Mucosa of stomach (tissue), 1 donor: Measurements from ENCODE around the gene INTS2.
A peak's percentile ranks its signal among the peaks of the same experiment; 100 is the strongest.

Experiments
- H3K27me3 ChIP-seq: one replicate; pipeline ENCODE4 v1.7.0; 2013; ENCODE audit warnings: mild to moderate bottlenecking, low read length; ENCODE audit not compliant: control insufficient read depth, insufficient read depth
- H3K36me3 ChIP-seq: one replicate; pipeline ENCODE4 v1.7.0; 2013; ENCODE audit warnings: low read length; ENCODE audit not compliant: control insufficient read depth, insufficient read depth
- H3K4me1 ChIP-seq: one replicate; pipeline ENCODE4 v1.7.0; 2013; ENCODE audit warnings: mild to moderate bottlenecking, low read length; ENCODE audit not compliant: control insufficient read depth, insufficient read depth
- H3K4me3 ChIP-seq: one replicate; pipeline ENCODE4 v1.7.0; 2013; ENCODE audit warnings: low read length
- H3K9ac ChIP-seq: one replicate; pipeline ENCODE4 v1.7.0; 2013; ENCODE audit warnings: mild to moderate bottlenecking, low read length, moderate library complexity
- H3K9me3 ChIP-seq: one replicate; pipeline ENCODE4 v1.7.0; 2013; ENCODE audit warnings: mild to moderate bottlenecking, low read length, moderate library complexity; ENCODE audit not compliant: control insufficient read depth
- donor health status: Pancreatic carcinoma.

Gene INTS2, protein sequence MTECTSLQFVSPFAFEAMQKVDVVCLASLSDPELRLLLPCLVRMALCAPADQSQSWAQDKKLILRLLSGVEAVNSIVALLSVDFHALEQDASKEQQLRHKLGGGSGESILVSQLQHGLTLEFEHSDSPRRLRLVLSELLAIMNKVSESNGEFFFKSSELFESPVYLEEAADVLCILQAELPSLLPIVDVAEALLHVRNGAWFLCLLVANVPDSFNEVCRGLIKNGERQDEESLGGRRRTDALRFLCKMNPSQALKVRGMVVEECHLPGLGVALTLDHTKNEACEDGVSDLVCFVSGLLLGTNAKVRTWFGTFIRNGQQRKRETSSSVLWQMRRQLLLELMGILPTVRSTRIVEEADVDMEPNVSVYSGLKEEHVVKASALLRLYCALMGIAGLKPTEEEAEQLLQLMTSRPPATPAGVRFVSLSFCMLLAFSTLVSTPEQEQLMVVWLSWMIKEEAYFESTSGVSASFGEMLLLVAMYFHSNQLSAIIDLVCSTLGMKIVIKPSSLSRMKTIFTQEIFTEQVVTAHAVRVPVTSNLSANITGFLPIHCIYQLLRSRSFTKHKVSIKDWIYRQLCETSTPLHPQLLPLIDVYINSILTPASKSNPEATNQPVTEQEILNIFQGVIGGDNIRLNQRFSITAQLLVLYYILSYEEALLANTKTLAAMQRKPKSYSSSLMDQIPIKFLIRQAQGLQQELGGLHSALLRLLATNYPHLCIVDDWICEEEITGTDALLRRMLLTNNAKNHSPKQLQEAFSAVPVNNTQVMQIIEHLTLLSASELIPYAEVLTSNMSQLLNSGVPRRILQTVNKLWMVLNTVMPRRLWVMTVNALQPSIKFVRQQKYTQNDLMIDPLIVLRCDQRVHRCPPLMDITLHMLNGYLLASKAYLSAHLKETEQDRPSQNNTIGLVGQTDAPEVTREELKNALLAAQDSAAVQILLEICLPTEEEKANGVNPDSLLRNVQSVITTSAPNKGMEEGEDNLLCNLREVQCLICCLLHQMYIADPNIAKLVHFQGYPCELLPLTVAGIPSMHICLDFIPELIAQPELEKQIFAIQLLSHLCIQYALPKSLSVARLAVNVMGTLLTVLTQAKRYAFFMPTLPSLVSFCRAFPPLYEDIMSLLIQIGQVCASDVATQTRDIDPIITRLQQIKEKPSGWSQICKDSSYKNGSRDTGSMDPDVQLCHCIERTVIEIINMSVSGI

DNA sequence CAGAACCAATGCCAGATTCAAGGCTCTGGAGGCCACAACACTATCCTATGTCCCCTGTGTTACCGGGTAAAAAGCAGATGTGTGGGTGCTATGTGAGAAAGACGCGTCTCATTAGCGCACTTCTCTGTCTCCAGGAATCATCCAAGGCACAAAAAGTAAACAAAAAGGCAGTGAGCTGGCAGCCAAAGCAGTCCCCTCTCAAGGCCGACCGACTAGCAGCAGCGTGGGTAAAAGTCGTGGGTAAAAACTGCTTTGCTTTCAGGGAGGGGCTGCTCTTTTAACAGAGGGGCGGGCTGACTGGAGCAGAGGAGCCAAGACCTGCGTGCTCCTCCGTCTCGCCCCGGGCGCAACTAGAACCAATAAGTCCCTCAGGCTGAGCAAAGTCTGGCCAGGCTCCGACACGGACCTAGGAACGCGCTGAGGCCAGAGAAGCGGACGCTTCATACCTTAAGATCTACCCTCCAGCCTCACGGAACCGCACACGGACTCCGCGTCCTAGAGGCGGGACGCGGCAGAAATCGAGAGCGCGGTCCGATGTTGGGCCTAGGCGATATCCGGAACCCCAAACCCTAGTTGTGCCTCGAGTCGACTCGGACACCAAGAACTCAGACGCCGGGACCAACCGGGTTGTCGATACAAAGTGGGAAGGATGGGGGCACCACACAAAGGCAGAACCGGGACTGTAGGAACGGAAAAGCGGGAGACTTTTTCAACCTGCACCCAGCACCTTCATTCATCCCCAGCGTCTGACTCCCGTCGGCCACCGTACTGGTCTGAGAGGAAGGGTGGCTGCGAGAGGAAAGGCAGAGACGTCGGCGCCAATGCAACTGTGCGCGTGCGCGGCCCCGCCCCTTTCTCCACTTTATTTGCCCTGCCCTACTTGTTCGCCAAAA, at the start of gene INTS2:
TSS of gene INTS2 (minus strand) at position 775 of the 893 bp plus-strand sequence. CDS start 1,338 bp downstream, outside the sequence.
- H3K27me3 ChIP-seq, result no peaks in the 10 kb centered on the region
- peak within 1 kb of the TSS; percentile 99 for H3K9ac ChIP-seq
- H3K36me3 ChIP-seq, result no peaks in the 10 kb centered on the region
- H3K4me3 ChIP-seq, result peak within 1 kb of the TSS; percentile 100
- no peaks in the 10 kb centered on the region for H3K9me3 ChIP-seq
- H3K4me1 ChIP-seq, result peaks cover 12% of the 10 kb centered on the region

DNA sequence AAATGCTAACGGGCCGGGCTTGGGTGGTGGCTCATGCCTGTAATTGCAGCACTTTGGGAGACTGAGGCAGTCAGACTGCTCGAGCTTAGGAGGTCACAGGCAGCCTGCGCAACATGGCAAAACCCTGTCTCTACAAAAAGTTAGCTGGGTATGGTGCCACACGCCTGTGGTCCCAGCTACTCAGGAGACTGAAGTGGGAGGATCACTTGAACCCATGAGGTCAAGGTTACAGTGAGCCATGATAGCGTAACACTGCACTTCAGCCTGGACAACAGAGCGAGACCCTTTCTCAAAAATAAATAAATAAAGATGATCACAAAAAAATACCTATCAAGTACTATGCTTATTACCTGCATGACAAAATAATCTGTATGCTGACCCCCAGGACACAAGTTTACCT, 46.3 kb upstream of the INTS2 start:
- H3K9me3 ChIP-seq, result no peaks in the 10 kb centered on the region
- no peaks in the 10 kb centered on the region for H3K36me3 ChIP-seq
- no peaks in the 10 kb centered on the region for H3K4me1 ChIP-seq
- no peak overlapping the region for H3K9ac ChIP-seq
- no peaks in the 10 kb centered on the region for H3K27me3 ChIP-seq
- H3K4me3 ChIP-seq, result no peak overlapping the region

DNA sequence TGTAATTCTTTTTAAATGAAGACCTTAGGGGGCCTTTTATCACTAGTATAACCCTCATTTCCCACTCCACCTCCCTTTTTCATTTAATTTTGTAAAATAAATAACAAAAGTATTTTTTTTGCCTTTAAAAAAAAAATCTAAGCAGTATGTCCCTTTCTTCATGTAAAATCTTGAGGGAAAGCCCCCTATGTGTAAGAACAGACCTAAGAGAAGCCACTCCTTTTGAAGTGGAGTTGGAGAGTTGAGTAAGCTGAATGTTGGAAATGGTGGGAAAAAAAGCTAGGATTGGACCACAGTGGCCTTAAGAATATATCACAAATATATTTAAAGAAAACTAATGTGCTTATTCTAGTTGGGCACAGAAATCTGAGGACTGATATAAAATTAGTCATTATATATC, 44.5 kb upstream of the INTS2 start:
- Histone ChIP-seq H3K27me3 (no peaks in the 10 kb centered on the region), H3K9ac (no peak overlapping the region), H3K9me3 (no peaks in the 10 kb centered on the region), H3K4me3 (no peak overlapping the region), H3K36me3 (no peaks in the 10 kb centered on the region), H3K4me1 (no peaks in the 10 kb centered on the region)

DNA sequence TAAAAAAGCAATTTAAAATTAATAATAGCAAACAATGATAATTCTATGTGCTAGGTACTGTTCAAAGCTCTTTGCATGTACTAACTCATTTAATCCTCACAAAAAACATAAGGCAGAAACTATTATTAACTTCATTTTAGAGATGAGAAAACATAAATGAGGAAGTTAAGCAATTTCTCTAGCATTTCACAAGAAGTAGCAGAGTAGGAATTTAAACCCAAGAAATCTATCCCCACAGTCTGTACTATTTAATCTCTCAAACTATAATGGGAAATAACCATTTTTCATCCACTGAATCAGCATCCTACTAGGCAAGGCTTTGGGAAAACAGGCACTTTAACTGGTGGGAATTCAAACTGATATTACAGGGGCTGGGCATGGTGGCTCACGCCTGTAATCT, 42.2 kb upstream of the INTS2 start:
- no peak overlapping the region for H3K9ac ChIP-seq
- no peak overlapping the region for H3K4me3 ChIP-seq
- H3K4me1 ChIP-seq, result no peaks in the 10 kb centered on the region
- no peaks in the 10 kb centered on the region for H3K9me3 ChIP-seq
- H3K36me3 ChIP-seq, result no peaks in the 10 kb centered on the region
- H3K27me3 ChIP-seq, result no peaks in the 10 kb centered on the region

DNA sequence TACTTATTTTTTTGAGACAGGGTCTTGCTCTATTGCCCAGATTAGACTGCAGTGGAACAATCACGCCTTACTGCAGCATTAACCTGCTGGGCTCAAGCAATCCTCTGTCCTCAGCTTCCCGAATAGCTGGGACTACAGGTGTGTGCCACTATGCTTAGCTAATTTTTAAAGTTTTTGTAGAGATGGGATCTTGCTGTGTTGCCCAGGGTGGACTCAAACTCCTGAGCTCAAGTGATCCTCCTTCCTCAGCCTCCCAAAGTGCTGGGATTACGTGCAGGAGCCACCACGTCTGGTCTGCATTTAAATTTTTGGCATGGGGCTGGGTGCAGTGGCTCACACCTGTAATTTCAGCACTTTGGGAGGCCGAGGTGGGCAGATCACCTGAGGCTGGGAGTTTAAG, 41.0 kb upstream of the INTS2 start:
- H3K9me3 ChIP-seq, result no peaks in the 10 kb centered on the region
- H3K27me3 ChIP-seq, result no peaks in the 10 kb centered on the region
- no peaks in the 10 kb centered on the region for H3K4me1 ChIP-seq
- H3K9ac ChIP-seq, result no peak overlapping the region
- H3K36me3 ChIP-seq, result no peaks in the 10 kb centered on the region
- no peak overlapping the region for H3K4me3 ChIP-seq

DNA sequence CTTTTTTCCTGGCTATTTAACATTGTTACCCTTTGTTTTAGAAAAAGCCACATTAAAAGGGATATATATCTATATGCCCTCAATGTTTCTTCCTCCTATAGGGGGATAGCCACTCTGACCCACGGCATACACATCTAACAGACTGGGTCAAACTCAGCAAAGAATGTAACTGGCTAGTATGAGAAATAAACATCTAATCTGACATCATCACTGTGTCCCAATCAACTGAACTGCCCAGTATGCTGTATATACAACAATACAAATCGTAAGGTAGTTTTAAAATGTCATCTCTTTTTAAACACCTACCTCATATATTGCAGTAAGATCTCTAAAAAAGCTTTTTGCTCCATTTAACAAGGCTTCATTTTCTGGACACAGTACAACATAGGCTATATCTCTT, 39.9 kb upstream of the INTS2 start:
- no peaks in the 10 kb centered on the region for H3K27me3 ChIP-seq
- H3K4me3 ChIP-seq, result no peak overlapping the region
- no peak overlapping the region for H3K9ac ChIP-seq
- no peaks in the 10 kb centered on the region for H3K36me3 ChIP-seq
- H3K9me3 ChIP-seq, result no peaks in the 10 kb centered on the region
- H3K4me1 ChIP-seq, result no peaks in the 10 kb centered on the region

DNA sequence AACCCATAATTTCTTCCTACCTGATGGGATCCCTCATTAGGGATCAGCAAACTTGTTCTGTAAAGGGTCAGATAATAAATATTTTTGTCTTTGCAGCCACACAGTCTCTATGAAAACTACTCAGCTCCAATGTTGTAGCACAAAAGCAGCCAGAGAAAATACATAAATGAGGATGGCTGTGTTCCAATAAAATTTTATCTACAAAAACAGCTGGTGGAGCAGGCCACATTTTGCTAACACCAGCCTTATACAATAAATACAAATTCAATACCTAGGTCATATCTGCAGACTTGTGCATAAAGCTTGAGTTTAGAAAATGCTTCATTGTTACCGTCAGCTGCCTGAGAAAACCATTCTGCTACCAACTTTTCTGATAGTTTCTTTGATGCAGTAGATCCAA, 38.4 kb upstream of the INTS2 start:
- Histone ChIP-seq H3K9me3 (no peaks in the 10 kb centered on the region), H3K36me3 (no peaks in the 10 kb centered on the region), H3K4me1 (no peaks in the 10 kb centered on the region), H3K4me3 (no peak overlapping the region), H3K9ac (no peak overlapping the region), H3K27me3 (no peaks in the 10 kb centered on the region)

DNA sequence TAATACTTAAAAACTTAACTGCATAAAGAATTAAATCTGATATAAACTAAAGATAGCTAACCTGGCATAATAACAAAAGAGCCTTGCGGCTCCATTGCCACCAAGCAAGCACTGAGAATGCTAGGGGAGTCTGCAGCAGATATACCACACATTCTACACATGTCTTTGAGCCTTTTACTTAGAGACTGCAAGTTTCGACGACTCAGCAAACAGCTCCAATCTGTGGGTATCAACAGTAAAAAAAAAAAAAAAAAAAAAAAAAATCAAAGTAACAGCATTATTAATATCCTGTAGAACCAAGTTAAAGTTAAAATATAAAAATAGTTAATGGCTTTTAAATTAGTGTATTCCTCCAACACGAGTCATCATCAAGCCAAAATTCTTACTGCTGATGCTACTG, 27.8 kb upstream of the INTS2 start:
- peaks cover 16% of the 10 kb centered on the region for H3K36me3 ChIP-seq
- no peak overlapping the region for H3K9ac ChIP-seq
- H3K4me3 ChIP-seq, result no peak overlapping the region
- no peaks in the 10 kb centered on the region for H3K9me3 ChIP-seq
- no peaks in the 10 kb centered on the region for H3K4me1 ChIP-seq
- H3K27me3 ChIP-seq, result no peaks in the 10 kb centered on the region

DNA sequence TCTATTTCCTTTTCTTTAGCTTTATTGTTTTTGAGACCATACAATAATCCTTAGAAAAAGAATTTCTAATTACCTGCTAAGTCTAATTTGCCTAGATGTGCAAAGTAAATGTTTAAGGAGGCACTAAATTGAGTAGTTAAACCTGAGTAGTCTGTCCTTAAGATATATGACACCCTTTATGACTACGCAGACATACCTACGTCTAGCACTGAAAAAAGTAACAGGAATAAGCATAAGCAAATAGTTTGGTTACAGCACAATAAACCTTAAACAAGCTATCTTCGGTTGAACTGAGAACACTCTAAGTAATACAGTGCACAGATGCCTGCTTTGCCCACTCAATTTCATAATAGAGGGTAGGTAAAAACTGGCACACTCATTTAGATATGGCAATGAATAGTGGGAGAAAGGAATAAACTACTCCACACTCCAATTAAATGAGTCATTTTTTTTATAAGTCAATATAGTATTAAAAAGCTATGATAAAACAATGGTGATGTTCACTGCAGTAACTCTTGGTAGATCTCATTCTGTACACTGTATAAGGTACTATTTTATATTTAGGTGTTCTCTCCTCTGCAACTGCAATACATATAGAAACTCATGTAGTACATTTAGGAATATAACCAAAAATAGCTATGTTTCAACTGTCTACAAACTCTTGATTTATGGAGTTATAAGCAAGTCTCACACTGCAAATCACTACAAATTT, 19.7 kb upstream of the INTS2 start:
- Histone ChIP-seq H3K4me3 (no peak overlapping the region), H3K4me1 (no peaks in the 10 kb centered on the region), H3K9me3 (no peaks in the 10 kb centered on the region), H3K36me3 (peaks cover 2% of the 10 kb centered on the region), H3K9ac (no peak overlapping the region), H3K27me3 (no peaks in the 10 kb centered on the region)

DNA sequence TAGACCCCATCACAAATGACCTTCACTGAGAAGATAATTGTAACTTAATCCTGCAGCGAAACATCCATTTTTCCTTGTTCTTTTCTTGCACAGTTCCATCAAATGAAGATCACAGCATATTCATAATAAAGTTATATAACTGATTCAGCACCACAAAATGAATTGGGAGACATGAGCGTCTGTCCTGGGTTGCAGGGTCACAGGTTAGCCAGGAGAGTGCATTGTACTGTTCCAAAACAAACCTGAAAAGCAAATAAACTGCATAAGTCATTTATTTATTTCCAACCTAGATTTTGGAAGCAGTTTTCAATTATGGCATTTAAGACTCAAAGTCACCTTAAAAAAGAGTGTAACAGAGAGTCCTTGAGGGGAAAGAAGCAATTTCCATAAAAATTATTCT, 18.6 kb upstream of the INTS2 start:
- Histone ChIP-seq H3K9ac (no peak overlapping the region), H3K4me3 (no peak overlapping the region), H3K4me1 (no peaks in the 10 kb centered on the region), H3K9me3 (no peaks in the 10 kb centered on the region), H3K36me3 (no peaks in the 10 kb centered on the region), H3K27me3 (no peaks in the 10 kb centered on the region)

DNA sequence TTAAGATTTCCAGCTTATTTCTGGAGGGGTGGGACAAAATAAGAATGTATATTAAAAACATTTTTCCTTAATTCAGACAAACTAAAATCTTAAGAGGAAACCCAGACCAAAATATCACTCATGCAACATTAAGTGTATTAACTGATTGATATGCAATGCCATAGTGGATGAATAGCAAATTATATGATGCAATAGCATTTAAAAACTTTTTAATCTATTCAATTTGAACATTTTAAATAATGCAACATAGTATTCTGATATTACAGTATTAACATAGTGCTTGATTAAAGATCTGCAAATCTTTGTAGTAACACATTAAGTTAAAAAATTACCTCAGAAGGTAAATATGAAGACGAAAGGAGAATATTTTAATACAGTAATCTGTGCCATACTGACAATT, 15.3 kb upstream of the INTS2 start:
- Histone ChIP-seq H3K4me3 (no peak overlapping the region), H3K9me3 (no peaks in the 10 kb centered on the region), H3K4me1 (no peaks in the 10 kb centered on the region), H3K9ac (no peak overlapping the region), H3K27me3 (no peaks in the 10 kb centered on the region), H3K36me3 (no peaks in the 10 kb centered on the region)
